Suprapubic skin (tissue), 4 donors: ENCODE results near the gene SH3PXD2B. TPM values are rescaled to one million over a fixed set of nuclear protein-coding genes. Genes with fewer than 3 reads are reported as not detected.
"Not testable (repeated sequence)": the region's sequence is repeated elsewhere in the genome, so short reads cannot be mapped to it uniquely, and the experiment has no call there.

Experiments
- DNase-seq, 2 donors: peaks; one replicate each; pipeline ENCODE4 v3.0.0-alpha.2; 2019; ENCODE audit warnings: low spot score in 2 of 2
- H3K27ac ChIP-seq: fragments of 200-600 bp; sonication (generic); one replicate; pipeline ENCODE4 v1.5.1; 2019
- H3K27me3 ChIP-seq: fragments of 200-600 bp; sonication (generic); one replicate; pipeline ENCODE4 v1.5.1; 2019
- H3K36me3 ChIP-seq: fragments of 200-600 bp; sonication (generic); one replicate; pipeline ENCODE4 v1.5.1; 2019
- H3K4me1 ChIP-seq: fragments of 200-600 bp; sonication (generic); one replicate; pipeline ENCODE4 v1.5.1; 2019
- H3K4me3 ChIP-seq: fragments of 200-600 bp; sonication (generic); one replicate; pipeline ENCODE4 v1.5.1; 2019; ENCODE audit warnings: mild to moderate bottlenecking
- H3K9me3 ChIP-seq: fragments of 200-600 bp; sonication (generic); one replicate; pipeline ENCODE4 v1.5.1; 2019
- EP300 ChIP-seq: sonication (generic); formaldehyde crosslinking; IDR thresholded peaks from one replicate; pipeline ENCODE4 v1.6.1; 2017; ENCODE audit warnings: antibody characterized with exemption
- POLR2A ChIP-seq, 2 donors: fragments of 450-650 bp; IDR thresholded peaks; one replicate each; pipeline ENCODE4 v1.6.1; 2017; ENCODE audit warnings: antibody characterized with exemption in 2 of 2, mild to moderate bottlenecking in 2 of 2, moderate library complexity in 2 of 2
- POLR2AphosphoS5 ChIP-seq, 3 donors: sonication (generic); formaldehyde crosslinking; IDR thresholded peaks; one replicate each; pipeline ENCODE4 v1.6.1; 2017; ENCODE audit warnings: antibody characterized with exemption in 3 of 3
- WGBS: methylation state at CpG from one replicate; pipeline ENCODE4 v1.1.5; 2018; 5-methylcytosine and 5-hydroxymethylcytosine counted together
- total RNA-seq, 4 donors: library from RNA; depleted of rRNA; stranded (reverse); fragments of >200 nt; gene quantifications; one replicate each; pipeline ENCODE4 v1.1.0, GENCODE V29; 2016
- TF ChIP-seq, protein P1 (sequence below), 2 donors: fragments of 200-600 bp in 1 of 2; fragments of 450-650 bp in 1 of 2; sonication (generic) in 1 of 2; IDR thresholded peaks; one replicate each; pipeline ENCODE4 v1.5.1; 2016 to 2019; ENCODE audit warnings: antibody characterized with exemption in 2 of 2, mild to moderate bottlenecking in 1 of 2, moderate library complexity in 1 of 2

SH3PXD2B gene
- total RNA-seq, 4 donors from 2014 or later = 29.1 to 42.1 (median 31.3) TPM

DNA sequence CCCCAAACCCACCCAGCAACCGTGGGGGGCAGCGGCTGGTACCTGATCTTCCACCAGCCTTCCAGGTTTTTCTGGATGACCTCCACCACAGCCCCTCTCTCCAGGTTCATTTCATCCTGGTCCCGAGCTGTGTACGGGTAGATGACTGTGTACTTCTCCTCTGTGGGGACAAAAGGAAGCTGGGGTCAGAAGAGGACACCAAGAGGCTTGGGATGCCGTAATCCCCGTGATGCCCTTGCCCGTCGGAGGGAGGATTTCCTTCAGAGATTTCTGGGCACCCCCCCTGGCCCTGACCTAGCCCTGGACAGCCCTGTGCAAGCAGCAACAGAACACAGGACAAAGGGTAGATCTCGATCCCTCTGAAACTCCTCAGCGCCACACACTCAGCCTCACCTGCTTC, 100.5 kb downstream of the SH3PXD2B start:
- H3K27ac ChIP-seq = no peak overlapping the region
- WGBS = 94% methylated on average over 7 of the region's 10 CpGs
- TF ChIP-seq POLR2AphosphoS5 (IDR thresholded peaks at IDR 0.05) (no peak), POLR2A (IDR thresholded peaks at IDR 0.05) (no peak), EP300 (no peak)
- TF ChIP-seq, protein P1, sequence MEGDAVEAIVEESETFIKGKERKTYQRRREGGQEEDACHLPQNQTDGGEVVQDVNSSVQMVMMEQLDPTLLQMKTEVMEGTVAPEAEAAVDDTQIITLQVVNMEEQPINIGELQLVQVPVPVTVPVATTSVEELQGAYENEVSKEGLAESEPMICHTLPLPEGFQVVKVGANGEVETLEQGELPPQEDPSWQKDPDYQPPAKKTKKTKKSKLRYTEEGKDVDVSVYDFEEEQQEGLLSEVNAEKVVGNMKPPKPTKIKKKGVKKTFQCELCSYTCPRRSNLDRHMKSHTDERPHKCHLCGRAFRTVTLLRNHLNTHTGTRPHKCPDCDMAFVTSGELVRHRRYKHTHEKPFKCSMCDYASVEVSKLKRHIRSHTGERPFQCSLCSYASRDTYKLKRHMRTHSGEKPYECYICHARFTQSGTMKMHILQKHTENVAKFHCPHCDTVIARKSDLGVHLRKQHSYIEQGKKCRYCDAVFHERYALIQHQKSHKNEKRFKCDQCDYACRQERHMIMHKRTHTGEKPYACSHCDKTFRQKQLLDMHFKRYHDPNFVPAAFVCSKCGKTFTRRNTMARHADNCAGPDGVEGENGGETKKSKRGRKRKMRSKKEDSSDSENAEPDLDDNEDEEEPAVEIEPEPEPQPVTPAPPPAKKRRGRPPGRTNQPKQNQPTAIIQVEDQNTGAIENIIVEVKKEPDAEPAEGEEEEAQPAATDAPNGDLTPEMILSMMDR (IDR thresholded peaks at IDR 0.05) = no peak

DNA sequence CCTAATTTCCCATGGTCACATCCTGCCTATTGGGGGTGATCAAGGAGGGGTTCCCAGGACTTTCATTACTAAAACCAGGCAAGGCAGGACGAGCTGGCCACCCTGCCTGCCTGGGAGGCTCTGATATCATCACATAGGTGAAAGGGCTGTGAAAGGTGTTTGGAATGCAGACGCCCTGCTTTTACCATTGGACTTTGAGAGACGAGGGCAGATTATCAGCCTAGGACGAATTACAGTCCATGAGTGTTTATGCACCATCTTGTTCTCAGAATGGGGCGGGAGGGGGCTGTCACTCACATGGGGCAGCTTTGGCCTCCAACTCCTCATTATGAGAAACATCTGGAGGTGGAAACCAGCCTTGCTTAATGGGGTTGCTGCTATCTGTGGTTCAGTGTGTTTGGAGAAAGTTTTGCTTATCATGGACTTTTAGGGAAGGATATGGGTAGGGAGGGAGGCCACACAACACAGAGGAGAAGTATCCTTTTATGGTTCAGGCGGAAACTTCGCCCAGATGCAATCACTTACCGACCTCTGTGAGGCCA, 101.0 kb downstream of the SH3PXD2B start:
- Histone ChIP-seq H3K4me3 (no peak overlapping the region), H3K27ac (no peak overlapping the region), H3K27me3 (no peaks in the 10 kb centered on the region), H3K9me3 (no peaks in the 10 kb centered on the region), H3K4me1 (no peaks in the 10 kb centered on the region), H3K36me3 (peaks cover 85% of the 10 kb centered on the region)
- no peak for DNase-seq
- 86% methylated on average over 8 of the region's 8 CpGs for WGBS
- TF ChIP-seq POLR2AphosphoS5 (IDR thresholded peaks at IDR 0.05) (no peak), POLR2A (IDR thresholded peaks at IDR 0.05) (no peak), EP300 (no peak)
- TF ChIP-seq, protein P1 (IDR thresholded peaks at IDR 0.05) = no peak

More for the DNA sequence above, 100.5 kb downstream of the SH3PXD2B start:
- Histone ChIP-seq H3K27me3 (no peaks in the 10 kb centered on the region), H3K4me3 (no peak overlapping the region), H3K36me3 (peaks cover 85% of the 10 kb centered on the region), H3K9me3 (no peaks in the 10 kb centered on the region), H3K4me1 (no peaks in the 10 kb centered on the region)
- no peak for DNase-seq

DNA sequence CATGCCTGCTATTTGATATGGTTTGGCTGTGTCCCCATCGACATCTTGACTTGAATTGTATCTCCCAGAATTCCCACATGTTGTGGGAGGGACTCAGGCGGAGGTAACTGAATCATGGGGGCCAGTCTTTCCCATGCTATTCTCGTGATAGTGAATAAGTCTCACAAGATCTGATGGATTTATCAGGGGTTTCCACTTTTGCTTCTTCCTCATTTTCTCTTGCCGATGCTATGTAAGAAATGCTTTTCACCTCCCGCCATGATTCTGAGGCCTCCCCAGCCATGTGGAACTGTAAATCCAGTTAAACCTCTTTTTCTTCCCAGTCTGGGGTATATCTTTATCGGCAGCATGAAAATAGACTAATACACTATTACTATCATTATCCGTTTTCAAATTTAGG, 101.8 kb downstream of the SH3PXD2B start:
- not testable (repeated sequence) for H3K4me1 ChIP-seq, H3K4me3 ChIP-seq, DNase-seq, H3K27ac ChIP-seq, H3K9me3 ChIP-seq, H3K27me3 ChIP-seq
- H3K36me3 ChIP-seq = peaks cover 85% of the 10 kb centered on the region
- 95% methylated on average over 7 of the region's 7 CpGs for WGBS

DNA sequence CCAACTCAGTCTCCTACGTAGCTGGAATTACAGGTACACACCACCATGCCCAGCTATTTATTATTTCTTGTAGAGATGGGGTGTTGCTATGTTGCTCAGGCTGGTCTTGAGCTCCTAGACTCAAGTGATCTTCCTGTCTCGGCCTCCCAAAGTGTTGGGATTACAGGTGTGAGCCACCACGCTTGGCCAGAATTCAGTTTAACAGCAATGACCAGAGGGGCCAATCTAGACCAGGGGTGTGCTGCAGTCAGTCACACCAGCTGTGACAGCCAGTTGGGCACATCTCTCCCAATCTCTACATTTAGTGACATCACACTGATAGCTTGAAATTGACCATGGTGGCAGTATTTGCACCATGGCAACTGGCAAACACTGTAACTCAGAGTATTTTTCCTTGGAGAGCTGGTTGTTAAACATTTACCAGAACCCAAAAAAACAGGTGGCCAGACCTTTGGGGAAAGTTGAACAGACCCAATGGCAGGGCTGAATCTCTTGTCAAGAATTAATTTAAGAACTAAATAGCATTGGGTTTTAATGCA, 103.0 kb downstream of the SH3PXD2B start:
- Histone ChIP-seq H3K27ac (no peak overlapping the region), H3K4me3 (no peak overlapping the region), H3K27me3 (no peaks in the 10 kb centered on the region), H3K36me3 (peaks cover 88% of the 10 kb centered on the region), H3K9me3 (no peaks in the 10 kb centered on the region), H3K4me1 (no peaks in the 10 kb centered on the region)
- 95% methylated on average over 3 of the region's 3 CpGs for WGBS
- no peak for DNase-seq
- TF ChIP-seq EP300 (no peak), POLR2A (IDR thresholded peaks at IDR 0.05) (no peak), POLR2AphosphoS5 (IDR thresholded peaks at IDR 0.05) (no peak)
- TF ChIP-seq, protein P1 (IDR thresholded peaks at IDR 0.05) = no peak

DNA sequence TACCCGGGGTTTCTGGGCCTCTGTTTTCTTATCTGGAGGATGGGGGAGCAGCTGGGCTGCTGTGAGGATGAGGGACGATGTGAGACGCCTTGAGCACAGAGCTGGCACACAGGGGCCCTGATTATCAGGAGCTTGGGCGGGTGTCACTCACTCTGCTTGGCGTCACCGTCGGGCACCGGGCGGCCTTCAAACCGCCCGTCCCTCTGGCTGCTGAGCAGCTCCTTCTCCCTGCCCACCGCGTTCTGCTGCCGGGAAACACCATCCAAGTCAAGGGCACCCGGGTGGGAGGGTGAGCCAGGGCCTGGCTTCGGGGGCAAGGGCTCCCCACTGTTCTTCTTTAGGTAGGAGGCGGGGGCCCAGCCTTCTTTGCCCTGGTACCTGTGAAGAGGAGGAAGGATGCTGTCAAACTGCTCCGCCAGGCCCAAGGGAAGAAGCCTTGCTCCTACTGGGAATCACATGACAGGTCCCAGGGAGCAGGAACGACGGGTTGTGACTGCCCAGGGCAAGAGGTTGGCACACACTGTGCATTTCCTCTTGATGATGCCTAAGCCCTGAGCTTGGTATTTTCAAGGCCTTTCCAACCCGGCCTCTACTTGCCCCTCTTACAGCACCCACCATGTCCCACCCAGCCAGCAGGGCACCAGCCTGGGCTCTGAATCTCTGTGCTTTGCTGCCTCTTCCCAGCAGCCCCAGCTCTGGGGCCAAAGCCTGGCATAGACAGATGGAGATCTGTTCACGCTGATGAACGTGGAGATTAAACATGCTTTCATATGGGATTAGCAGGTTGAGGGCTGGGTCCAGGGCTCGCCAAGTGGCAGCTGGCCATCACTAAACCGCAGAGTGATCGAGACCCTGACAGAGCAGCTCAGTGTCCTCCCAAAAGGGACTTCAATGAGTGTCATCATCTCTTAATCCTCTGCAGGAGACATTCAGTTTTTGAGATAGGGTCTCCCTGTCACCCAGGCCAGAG, 103.8 kb downstream of the SH3PXD2B start:
- Histone ChIP-seq H3K27ac (no peak overlapping the region), H3K27me3 (no peaks in the 10 kb centered on the region), H3K4me3 (no peak overlapping the region), H3K4me1 (no peaks in the 10 kb centered on the region), H3K36me3 (peaks cover 90% of the 10 kb centered on the region), H3K9me3 (no peaks in the 10 kb centered on the region)
- no peak for DNase-seq
- WGBS = 89% methylated on average over 17 of the region's 26 CpGs
- TF ChIP-seq POLR2A (IDR thresholded peaks at IDR 0.05) (no peak), EP300 (no peak), POLR2AphosphoS5 (IDR thresholded peaks at IDR 0.05) (no peak)
- TF ChIP-seq, protein P1 (IDR thresholded peaks at IDR 0.05) = no peak

DNA sequence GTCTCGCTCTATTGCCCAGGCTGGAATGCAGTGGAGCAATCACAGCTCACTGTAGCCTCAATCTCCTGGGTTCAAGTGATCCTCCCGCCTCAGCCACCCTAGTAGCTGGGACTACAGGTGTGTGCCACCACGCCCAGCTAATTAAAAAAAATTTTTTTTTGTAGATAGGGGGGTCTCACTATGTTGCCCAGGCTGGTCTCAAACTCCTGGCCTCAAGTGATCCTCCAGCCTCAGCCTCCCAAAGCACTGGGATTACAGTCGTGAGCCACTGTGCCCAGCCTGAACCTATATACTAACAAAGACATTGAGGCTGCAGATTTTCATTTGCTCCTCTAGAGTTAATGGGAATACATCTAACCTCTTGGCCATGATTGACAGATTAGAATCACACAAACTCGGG, 105.6 kb downstream of the SH3PXD2B start:
- peaks cover 92% of the 10 kb centered on the region for H3K36me3 ChIP-seq
- 84% methylated on average over 5 of the region's 5 CpGs for WGBS
- not testable (repeated sequence) for H3K27ac ChIP-seq, DNase-seq, H3K9me3 ChIP-seq, H3K27me3 ChIP-seq, H3K4me1 ChIP-seq, H3K4me3 ChIP-seq
